SIG-M5 (cell line): ENCODE data around the gene CLC.
"Not testable (repeated sequence)": the region's sequence is repeated elsewhere in the genome, so short reads cannot be mapped to it uniquely, and the experiment has no call there.

Experiments used
- DNase-seq: peaks from one replicate; lab custom pipeline; 2025; lab: John Stamatoyannopoulos, UW

The CLC gene

GRCh38 chr19:39737891-39738290, at the start of gene CLC:
Gene CLC (minus strand): TSS chr19:39738029. CDS start chr19:39737952, 77 bp downstream.
- DNase-seq: no peak

- no peak for DNase-seq
Measured at GRCh38 chr19:39780894-39781293, 43.1 kb upstream of the CLC start.

- no peak for DNase-seq
Measured at GRCh38 chr19:39778763-39779162, 40.9 kb upstream of the CLC start, which contains the start of gene LEUTX. Gene LEUTX (plus strand): TSS chr19:39778854. CDS start chr19:39778921, 67 bp downstream.

- no peak for DNase-seq
Measured at GRCh38 chr19:39768786-39769185, 31.0 kb upstream of the CLC start.

GRCh38 chr19:39768334-39768733, 30.5 kb upstream of the CLC start:
- DNase-seq: no peak

- no peak for DNase-seq
Measured at GRCh38 chr19:39765091-39766076, 27.6 kb upstream of the CLC start.

GRCh38 chr19:39761851-39762250, 24.0 kb upstream of the CLC start:
- not testable (repeated sequence) for DNase-seq

- no peak for DNase-seq
Measured at GRCh38 chr19:39759457-39760184, 21.8 kb upstream of the CLC start.

- DNase-seq: no peak
Measured at GRCh38 chr19:39754971-39755370, 17.1 kb upstream of the CLC start.

GRCh38 chr19:39754544-39754943, 16.7 kb upstream of the CLC start:
- no peak for DNase-seq

- DNase-seq: no peak
Measured at GRCh38 chr19:39752795-39753194, 15.0 kb upstream of the CLC start.

GRCh38 chr19:39752390-39752789, 14.6 kb upstream of the CLC start:
- no peak for DNase-seq

GRCh38 chr19:39749981-39750380, 12.2 kb upstream of the CLC start:
- DNase-seq: no peak

- no peak for DNase-seq
Measured at GRCh38 chr19:39746836-39747529, 9.2 kb upstream of the CLC start.

- DNase-seq: peak; percentile 44
Measured at GRCh38 chr19:39745643-39746042, 7.8 kb upstream of the CLC start.

- DNase-seq: no peak
Measured at GRCh38 chr19:39740395-39740794, 2.6 kb upstream of the CLC start.

- no peak for DNase-seq
Measured at GRCh38 chr19:39738814-39739213, 985 bp upstream of the CLC start.

GRCh38 chr19:39737351-39737750, 478 bp downstream of the CLC start:
- DNase-seq: no peak

- DNase-seq: no peak
Measured at GRCh38 chr19:39736088-39736487, 1.7 kb downstream of the CLC start.

GRCh38 chr19:39735688-39736087, 2.1 kb downstream of the CLC start:
- no peak for DNase-seq

- no peak for DNase-seq
Measured at GRCh38 chr19:39733841-39734240, 4.0 kb downstream of the CLC start.

GRCh38 chr19:39731685-39732084, 6.1 kb downstream of the CLC start:
- DNase-seq: no peak
